HG02870 (cell line): ENCODE data around the gene STK32B.
"Not testable (repeated sequence)": the region's sequence is repeated elsewhere in the genome, so short reads cannot be mapped to it uniquely, and the experiment has no call there.

Experiments
- ATAC-seq: cut with Tn5 transposase; IDR thresholded peaks from one replicate; pipeline ENCODE4 v1.9.1; 2021; ENCODE audit warnings: mild to moderate bottlenecking, moderate library complexity; ENCODE audit not compliant: unreplicated experiment

STK32B gene

GRCh38 chr4:5066968-5067367, 15.7 kb downstream of the STK32B start:
- ATAC-seq, result not testable (repeated sequence)

GRCh38 chr4:5067908-5068307, 16.6 kb downstream of the STK32B start:
- no peak for ATAC-seq

GRCh38 chr4:5069901-5070300, 18.6 kb downstream of the STK32B start:
- no peak for ATAC-seq

- ATAC-seq, result no peak
These were observed 21.7 kb downstream of the STK32B start for GRCh38 chr4:5072948-5073347.

- no peak for ATAC-seq
These were observed 26.7 kb downstream of the STK32B start for GRCh38 chr4:5078009-5078408.

GRCh38 chr4:5079581-5079980, 28.3 kb downstream of the STK32B start:
- ATAC-seq, result no peak

- ATAC-seq, result no peak
These were observed 30.2 kb downstream of the STK32B start for GRCh38 chr4:5081441-5081999.

GRCh38 chr4:5082376-5082775, 31.1 kb downstream of the STK32B start:
- no peak for ATAC-seq

- no peak for ATAC-seq
These were observed 33.7 kb downstream of the STK32B start for GRCh38 chr4:5084911-5085475.

- ATAC-seq, result no peak
These were observed 35.3 kb downstream of the STK32B start for GRCh38 chr4:5086535-5086934.

- no peak for ATAC-seq
These were observed 45.0 kb downstream of the STK32B start for GRCh38 chr4:5096261-5096660.

- no peak for ATAC-seq
These were observed 46.9 kb downstream of the STK32B start for GRCh38 chr4:5098176-5098575.

- ATAC-seq, result no peak
These were observed 49.1 kb downstream of the STK32B start for GRCh38 chr4:5100336-5100735.

- ATAC-seq, result no peak
These were observed 49.7 kb downstream of the STK32B start for GRCh38 chr4:5100986-5101385.

GRCh38 chr4:5101571-5101970, 50.3 kb downstream of the STK32B start:
- no peak for ATAC-seq

- ATAC-seq, result no peak
These were observed 59.6 kb downstream of the STK32B start for GRCh38 chr4:5110901-5111300.

GRCh38 chr4:5112333-5113095, 61.2 kb downstream of the STK32B start:
- no peak for ATAC-seq

- ATAC-seq, result no peak
These were observed 63.7 kb downstream of the STK32B start for GRCh38 chr4:5114950-5115349.

GRCh38 chr4:5118091-5118786, 67.0 kb downstream of the STK32B start:
- ATAC-seq, result no peak

GRCh38 chr4:5118994-5119835, 67.9 kb downstream of the STK32B start:
- ATAC-seq, result no peak

- no peak for ATAC-seq
These were observed 68.8 kb downstream of the STK32B start for GRCh38 chr4:5120067-5120466.
